GM12873 (cell line): ENCODE measurements around the gene MCM9.

Experiments
- CTCF ChIP-seq: IDR thresholded peaks from 2 replicates; pipeline ENCODE4 v1.5.1; 2012; ENCODE audit warnings: low read depth, mild to moderate bottlenecking, moderate library complexity, low read length, control low read depth; ENCODE audit not compliant: insufficient read depth; ENCODE audit errors: missing control alignments

The MCM9 gene

GRCh38 chr6:118801257-118801656 lies 133.7 kb downstream of the MCM9 start:
- TF ChIP-seq CTCF, result no peak

GRCh38 chr6:118800394-118801071 lies 134.4 kb downstream of the MCM9 start:
- peak; percentile 87 for TF ChIP-seq CTCF

GRCh38 chr6:118799826-118800225 lies 135.1 kb downstream of the MCM9 start:
- no peak for TF ChIP-seq CTCF

- TF ChIP-seq CTCF, result peak; percentile 14
Measured at GRCh38 chr6:118796548-118796947, 138.4 kb downstream of the MCM9 start.

- TF ChIP-seq CTCF, result no peak
Measured at GRCh38 chr6:118791499-118791898, 143.5 kb downstream of the MCM9 start.

GRCh38 chr6:118789954-118790353 lies 145.0 kb downstream of the MCM9 start:
- no peak for TF ChIP-seq CTCF

- TF ChIP-seq CTCF, result no peak
Measured at GRCh38 chr6:118789419-118789818, 145.5 kb downstream of the MCM9 start.
